ENCODE data around the gene ADAMTS9. TPM values are rescaled to one million over a fixed set of nuclear protein-coding genes. Genes with fewer than 3 reads are reported as not detected.

ADAMTS9 gene
- total and polyA plus RNA-seq, 2 of the 13 experiments (the other 11 are each of a cell fraction or from before 2014, with no cell fraction given) = 0.02 to 0.09 TPM

DNA sequence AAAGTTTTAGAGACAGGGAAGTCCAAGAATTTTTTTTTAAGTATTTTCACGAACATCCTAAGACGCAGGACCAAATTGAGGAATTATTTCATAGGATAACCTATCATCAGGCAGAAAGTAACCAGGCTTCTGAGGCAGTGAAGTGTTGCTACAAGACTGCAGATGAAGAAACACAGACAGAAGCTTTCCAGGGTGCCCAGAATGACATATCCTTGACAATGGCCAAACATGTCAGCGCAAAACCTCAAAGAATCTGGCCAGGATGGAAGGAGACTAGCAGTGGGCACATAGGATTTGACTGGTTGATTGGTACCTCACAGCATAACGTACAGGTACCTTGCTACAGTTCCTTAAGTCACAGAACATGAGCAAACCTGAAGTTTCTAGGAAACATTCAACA is 7.5 kb downstream of the ADAMTS9 start:
- Histone ChIP-seq H3K4me2 (ENCODE audit: low read depth, low read length) (no peak overlapping the region), H3K9me3 (ENCODE audit: low read length) (no peaks in the 10 kb centered on the region), H3K4me3 (replicated peaks in 1 of 3; ENCODE audit: insufficient read depth in 1 of 3, low read depth in 2 of 3, low read length in 3 of 3) (no peak overlapping the region), H3K4me1 (ENCODE audit: insufficient read depth, low read length) (no peaks in the 10 kb centered on the region), H3K9ac (ENCODE audit: insufficient read depth, low read depth, low read length) (no peak overlapping the region), H3K27ac (ENCODE audit: extremely low read length, insufficient read depth, low read length) (no peak overlapping the region), H3K27me3 (ENCODE audit: control insufficient read depth in 1 of 2, insufficient read depth in 2 of 2, low read length in 2 of 2) (peaks cover 0 to 10% of the 10 kb centered on the region in 2 experiments; a peak in 2 of 5 replicates), H3K36me3 (replicated peaks in 1 of 2; ENCODE audit: control insufficient read depth in 1 of 2, insufficient read depth in 2 of 2, low read length in 2 of 2) (no peaks in the 10 kb centered on the region), H2AFZ (ENCODE audit: low read length) (no peak overlapping the region), H3K79me2 (ENCODE audit: insufficient read depth, low read length) (no peaks in the 10 kb centered on the region), H4K20me1 (ENCODE audit: insufficient read depth, low read length) (no peaks in the 10 kb centered on the region)
- POLR2A ChIA-PET = no interaction called here
- no TSS peak for BruUV-seq (replicated peaks)
- intact Hi-C loops (cut with micrococcal nuclease; ENCODE audit: unreplicated experiment) = no loop called here
- DNase-seq (ENCODE audit: low spot score) = no peak
- in situ Hi-C loops (cut with HindIII; ENCODE audit: extremely low pct_ligation_motif_present, low pct_unique_long_range_greater_than_20kb) = no loop called here
- no peak for FAIRE-seq
- no peak for ATAC-seq
- CTCF ChIA-PET (ENCODE audit: low intra/inter-chr PET ratio, low total read pairs) = no interaction called here
- WGBS (ENCODE audit: low lambda C conversion rate) = 63% methylated on average over 4 of the region's 4 CpGs
- TF ChIP-seq MBNL3 (CRISPR knock-in tag; conservative IDR thresholded peaks at IDR 0.05) (no peak), KMT2B (CRISPR knock-in tag; IDR thresholded peaks at IDR 0.05) (no peak), BCL6 (CRISPR knock-in tag; IDR thresholded peaks at IDR 0.05) (no peak), ZSCAN12 (CRISPR knock-in tag; IDR thresholded peaks at IDR 0.05) (no peak), SRSF4 (IDR thresholded peaks at IDR 0.05; ENCODE audit: low read depth, low read length, poor library complexity, severe bottlenecking) (no peak), BHLHE40 (IDR thresholded peaks at IDR 0.05; ENCODE audit: low read length) (no peak), CBX2 (IDR thresholded peaks at IDR 0.05; ENCODE audit: low read depth, low read length) (no peak), CBX2 (CRISPR knock-in tag; IDR thresholded peaks at IDR 0.05; ENCODE audit: low read depth) (no peak), ZNF550 (CRISPR knock-in tag; IDR thresholded peaks at IDR 0.05; ENCODE audit: borderline replicate concordance) (no peak)
- TF ChIP-seq, protein P1, sequence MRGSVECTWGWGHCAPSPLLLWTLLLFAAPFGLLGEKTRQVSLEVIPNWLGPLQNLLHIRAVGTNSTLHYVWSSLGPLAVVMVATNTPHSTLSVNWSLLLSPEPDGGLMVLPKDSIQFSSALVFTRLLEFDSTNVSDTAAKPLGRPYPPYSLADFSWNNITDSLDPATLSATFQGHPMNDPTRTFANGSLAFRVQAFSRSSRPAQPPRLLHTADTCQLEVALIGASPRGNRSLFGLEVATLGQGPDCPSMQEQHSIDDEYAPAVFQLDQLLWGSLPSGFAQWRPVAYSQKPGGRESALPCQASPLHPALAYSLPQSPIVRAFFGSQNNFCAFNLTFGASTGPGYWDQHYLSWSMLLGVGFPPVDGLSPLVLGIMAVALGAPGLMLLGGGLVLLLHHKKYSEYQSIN (CRISPR knock-in tag; IDR thresholded peaks at IDR 0.05; ENCODE audit: borderline replicate concordance) = no peak
- TF ChIP-seq, protein P2, sequence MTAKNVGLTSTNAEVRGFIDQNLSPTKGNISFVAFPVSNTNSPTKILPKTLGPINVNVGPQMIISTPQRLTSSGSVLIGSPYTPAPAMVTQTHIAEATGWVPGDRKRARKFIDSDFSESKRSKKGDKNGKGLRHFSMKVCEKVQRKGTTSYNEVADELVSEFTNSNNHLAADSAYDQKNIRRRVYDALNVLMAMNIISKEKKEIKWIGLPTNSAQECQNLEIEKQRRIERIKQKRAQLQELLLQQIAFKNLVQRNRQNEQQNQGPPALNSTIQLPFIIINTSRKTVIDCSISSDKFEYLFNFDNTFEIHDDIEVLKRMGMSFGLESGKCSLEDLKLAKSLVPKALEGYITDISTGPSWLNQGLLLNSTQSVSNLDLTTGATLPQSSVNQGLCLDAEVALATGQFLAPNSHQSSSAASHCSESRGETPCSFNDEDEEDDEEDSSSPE (CRISPR knock-in tag; IDR thresholded peaks at IDR 0.05) = no peak
- TF ChIP-seq, protein P3, sequence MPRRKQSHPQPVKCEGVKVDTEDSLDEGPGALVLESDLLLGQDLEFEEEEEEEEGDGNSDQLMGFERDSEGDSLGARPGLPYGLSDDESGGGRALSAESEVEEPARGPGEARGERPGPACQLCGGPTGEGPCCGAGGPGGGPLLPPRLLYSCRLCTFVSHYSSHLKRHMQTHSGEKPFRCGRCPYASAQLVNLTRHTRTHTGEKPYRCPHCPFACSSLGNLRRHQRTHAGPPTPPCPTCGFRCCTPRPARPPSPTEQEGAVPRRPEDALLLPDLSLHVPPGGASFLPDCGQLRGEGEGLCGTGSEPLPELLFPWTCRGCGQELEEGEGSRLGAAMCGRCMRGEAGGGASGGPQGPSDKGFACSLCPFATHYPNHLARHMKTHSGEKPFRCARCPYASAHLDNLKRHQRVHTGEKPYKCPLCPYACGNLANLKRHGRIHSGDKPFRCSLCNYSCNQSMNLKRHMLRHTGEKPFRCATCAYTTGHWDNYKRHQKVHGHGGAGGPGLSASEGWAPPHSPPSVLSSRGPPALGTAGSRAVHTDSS (CRISPR knock-in tag; conservative IDR thresholded peaks at IDR 0.05) = no peak
- TF ChIP-seq, protein P4, sequence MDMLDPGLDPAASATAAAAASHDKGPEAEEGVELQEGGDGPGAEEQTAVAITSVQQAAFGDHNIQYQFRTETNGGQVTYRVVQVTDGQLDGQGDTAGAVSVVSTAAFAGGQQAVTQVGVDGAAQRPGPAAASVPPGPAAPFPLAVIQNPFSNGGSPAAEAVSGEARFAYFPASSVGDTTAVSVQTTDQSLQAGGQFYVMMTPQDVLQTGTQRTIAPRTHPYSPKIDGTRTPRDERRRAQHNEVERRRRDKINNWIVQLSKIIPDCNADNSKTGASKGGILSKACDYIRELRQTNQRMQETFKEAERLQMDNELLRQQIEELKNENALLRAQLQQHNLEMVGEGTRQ (IDR thresholded peaks at IDR 0.05; ENCODE audit: low read depth, low read length) = no peak
- TF ChIP-seq, protein P4 (CRISPR knock-in tag; IDR thresholded peaks at IDR 0.05; ENCODE audit: borderline replicate concordance) = no peak
- TF ChIP-seq, protein P5, sequence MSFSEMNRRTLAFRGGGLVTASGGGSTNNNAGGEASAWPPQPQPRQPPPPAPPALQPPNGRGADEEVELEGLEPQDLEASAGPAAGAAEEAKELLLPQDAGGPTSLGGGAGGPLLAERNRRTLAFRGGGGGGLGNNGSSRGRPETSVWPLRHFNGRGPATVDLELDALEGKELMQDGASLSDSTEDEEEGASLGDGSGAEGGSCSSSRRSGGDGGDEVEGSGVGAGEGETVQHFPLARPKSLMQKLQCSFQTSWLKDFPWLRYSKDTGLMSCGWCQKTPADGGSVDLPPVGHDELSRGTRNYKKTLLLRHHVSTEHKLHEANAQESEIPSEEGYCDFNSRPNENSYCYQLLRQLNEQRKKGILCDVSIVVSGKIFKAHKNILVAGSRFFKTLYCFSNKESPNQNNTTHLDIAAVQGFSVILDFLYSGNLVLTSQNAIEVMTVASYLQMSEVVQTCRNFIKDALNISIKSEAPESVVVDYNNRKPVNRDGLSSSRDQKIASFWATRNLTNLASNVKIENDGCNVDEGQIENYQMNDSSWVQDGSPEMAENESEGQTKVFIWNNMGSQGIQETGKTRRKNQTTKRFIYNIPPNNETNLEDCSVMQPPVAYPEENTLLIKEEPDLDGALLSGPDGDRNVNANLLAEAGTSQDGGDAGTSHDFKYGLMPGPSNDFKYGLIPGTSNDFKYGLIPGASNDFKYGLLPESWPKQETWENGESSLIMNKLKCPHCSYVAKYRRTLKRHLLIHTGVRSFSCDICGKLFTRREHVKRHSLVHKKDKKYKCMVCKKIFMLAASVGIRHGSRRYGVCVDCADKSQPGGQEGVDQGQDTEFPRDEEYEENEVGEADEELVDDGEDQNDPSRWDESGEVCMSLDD (CRISPR knock-in tag; IDR thresholded peaks at IDR 0.05; ENCODE audit: borderline replicate concordance) = no peak
